ENCODE measurements around the gene TTLL4.

TTLL4 gene

DNA sequence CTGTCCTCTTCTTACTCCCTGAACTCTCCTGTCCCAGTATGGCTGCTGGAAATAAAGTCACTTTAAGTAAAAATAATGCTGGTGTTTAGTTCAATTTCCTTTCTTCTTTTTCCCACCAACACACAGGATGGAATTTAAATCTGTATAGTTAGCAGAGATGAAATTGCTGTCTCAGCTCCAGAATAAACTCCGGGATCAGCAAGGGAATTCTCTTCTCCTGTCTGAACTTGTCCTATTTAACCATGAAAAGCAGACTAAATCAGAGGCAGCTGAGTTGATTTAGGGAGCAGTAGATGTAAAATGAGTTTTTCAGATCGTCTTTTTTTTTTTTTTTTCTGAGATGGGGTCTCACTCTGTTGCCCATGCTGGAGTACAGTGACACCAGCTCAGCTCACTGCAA is 25.9 kb downstream of the TTLL4 start:
- TF ChIP-seq EP300 (IDR thresholded peaks at IDR 0.05; ENCODE audit: borderline replicate concordance) (no peak), CEBPB (IDR thresholded peaks at IDR 0.05) (no peak), TEAD4 (IDR thresholded peaks at IDR 0.05) (no peak), TAF1 (IDR thresholded peaks at IDR 0.05; ENCODE audit: low read depth) (no peak), NFIC (IDR thresholded peaks at IDR 0.05) (no peak), YY1 (IDR thresholded peaks at IDR 0.05; ENCODE audit: low read depth) (no peak), TCF12 (IDR thresholded peaks at IDR 0.05; ENCODE audit: low read depth) (no peak), FOXM1 (IDR thresholded peaks at IDR 0.05; ENCODE audit: borderline replicate concordance, low read depth) (no peak), RAD21 (IDR thresholded peaks at IDR 0.05; ENCODE audit: low read depth) (no peak), ZBTB7A (IDR thresholded peaks at IDR 0.05; ENCODE audit: low read depth) (no peak), CREB1 (IDR thresholded peaks at IDR 0.05; ENCODE audit: low read depth) (no peak), EGR1 (IDR thresholded peaks at IDR 0.05) (no peak)
- TF ChIP-seq, protein P1, sequence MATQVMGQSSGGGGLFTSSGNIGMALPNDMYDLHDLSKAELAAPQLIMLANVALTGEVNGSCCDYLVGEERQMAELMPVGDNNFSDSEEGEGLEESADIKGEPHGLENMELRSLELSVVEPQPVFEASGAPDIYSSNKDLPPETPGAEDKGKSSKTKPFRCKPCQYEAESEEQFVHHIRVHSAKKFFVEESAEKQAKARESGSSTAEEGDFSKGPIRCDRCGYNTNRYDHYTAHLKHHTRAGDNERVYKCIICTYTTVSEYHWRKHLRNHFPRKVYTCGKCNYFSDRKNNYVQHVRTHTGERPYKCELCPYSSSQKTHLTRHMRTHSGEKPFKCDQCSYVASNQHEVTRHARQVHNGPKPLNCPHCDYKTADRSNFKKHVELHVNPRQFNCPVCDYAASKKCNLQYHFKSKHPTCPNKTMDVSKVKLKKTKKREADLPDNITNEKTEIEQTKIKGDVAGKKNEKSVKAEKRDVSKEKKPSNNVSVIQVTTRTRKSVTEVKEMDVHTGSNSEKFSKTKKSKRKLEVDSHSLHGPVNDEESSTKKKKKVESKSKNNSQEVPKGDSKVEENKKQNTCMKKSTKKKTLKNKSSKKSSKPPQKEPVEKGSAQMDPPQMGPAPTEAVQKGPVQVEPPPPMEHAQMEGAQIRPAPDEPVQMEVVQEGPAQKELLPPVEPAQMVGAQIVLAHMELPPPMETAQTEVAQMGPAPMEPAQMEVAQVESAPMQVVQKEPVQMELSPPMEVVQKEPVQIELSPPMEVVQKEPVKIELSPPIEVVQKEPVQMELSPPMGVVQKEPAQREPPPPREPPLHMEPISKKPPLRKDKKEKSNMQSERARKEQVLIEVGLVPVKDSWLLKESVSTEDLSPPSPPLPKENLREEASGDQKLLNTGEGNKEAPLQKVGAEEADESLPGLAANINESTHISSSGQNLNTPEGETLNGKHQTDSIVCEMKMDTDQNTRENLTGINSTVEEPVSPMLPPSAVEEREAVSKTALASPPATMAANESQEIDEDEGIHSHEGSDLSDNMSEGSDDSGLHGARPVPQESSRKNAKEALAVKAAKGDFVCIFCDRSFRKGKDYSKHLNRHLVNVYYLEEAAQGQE (IDR thresholded peaks at IDR 0.05; ENCODE audit: low read depth), result no peak
- TF ChIP-seq, protein P2, sequence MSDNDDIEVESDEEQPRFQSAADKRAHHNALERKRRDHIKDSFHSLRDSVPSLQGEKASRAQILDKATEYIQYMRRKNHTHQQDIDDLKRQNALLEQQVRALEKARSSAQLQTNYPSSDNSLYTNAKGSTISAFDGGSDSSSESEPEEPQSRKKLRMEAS (IDR thresholded peaks at IDR 0.05), result no peak
- TF ChIP-seq, protein P3, sequence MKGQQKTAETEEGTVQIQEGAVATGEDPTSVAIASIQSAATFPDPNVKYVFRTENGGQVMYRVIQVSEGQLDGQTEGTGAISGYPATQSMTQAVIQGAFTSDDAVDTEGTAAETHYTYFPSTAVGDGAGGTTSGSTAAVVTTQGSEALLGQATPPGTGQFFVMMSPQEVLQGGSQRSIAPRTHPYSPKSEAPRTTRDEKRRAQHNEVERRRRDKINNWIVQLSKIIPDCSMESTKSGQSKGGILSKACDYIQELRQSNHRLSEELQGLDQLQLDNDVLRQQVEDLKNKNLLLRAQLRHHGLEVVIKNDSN (IDR thresholded peaks at IDR 0.05), result no peak

DNA sequence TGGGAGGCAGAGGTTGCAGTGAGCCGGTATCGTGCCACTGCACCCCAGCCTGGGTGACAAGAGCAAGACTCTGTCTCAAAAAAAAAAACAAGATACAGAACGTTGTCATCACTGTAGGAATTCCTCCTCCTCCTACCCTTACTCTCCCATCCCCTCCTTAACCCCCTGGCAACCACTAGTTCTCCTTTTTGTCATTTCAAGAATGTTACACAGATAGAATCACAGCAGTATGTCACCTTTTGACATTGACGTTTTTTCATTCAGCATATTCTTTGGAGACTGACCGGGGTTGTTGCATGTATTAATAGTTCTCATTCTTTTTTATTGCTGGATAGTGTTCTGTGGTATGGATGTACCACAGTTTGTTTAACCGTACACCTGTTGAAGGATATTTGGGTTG is 32.4 kb downstream of the TTLL4 start:
- TF ChIP-seq TCF12 (IDR thresholded peaks at IDR 0.05; ENCODE audit: low read depth), result no peak
- no peak for TF ChIP-seq CREB1 (IDR thresholded peaks at IDR 0.05; ENCODE audit: low read depth)
- no peak for TF ChIP-seq CEBPB (IDR thresholded peaks at IDR 0.05)
- TF ChIP-seq EGR1 (IDR thresholded peaks at IDR 0.05), result no peak
- TF ChIP-seq RAD21 (IDR thresholded peaks at IDR 0.05; ENCODE audit: low read depth), result no peak
- TF ChIP-seq, protein P1 (IDR thresholded peaks at IDR 0.05; ENCODE audit: low read depth), result no peak
- TF ChIP-seq TAF1 (IDR thresholded peaks at IDR 0.05; ENCODE audit: low read depth), result no peak
- no peak for TF ChIP-seq TEAD4 (IDR thresholded peaks at IDR 0.05)
- TF ChIP-seq YY1 (IDR thresholded peaks at IDR 0.05; ENCODE audit: low read depth), result no peak
- no peak for TF ChIP-seq FOXM1 (IDR thresholded peaks at IDR 0.05; ENCODE audit: borderline replicate concordance, low read depth)
- TF ChIP-seq EP300 (IDR thresholded peaks at IDR 0.05; ENCODE audit: borderline replicate concordance), result no peak

DNA sequence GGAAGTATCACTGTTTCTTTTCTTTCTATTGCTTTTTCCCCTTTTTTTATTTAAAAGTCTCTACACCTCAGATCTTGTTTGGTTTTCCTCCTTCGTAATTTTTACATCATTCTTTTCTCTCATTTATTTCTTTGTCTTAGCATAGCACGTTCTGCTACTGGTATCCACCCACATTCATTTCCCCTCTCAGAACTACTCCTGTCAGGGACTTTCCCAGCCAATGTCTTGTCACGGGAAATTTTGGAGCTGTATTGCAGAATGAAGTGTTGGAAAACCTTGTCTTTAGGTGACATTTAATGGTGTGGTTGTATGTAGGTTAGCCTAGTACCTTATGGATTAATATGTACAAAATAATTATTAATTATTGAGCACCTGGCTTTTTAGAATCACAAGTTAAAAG is 34.0 kb downstream of the TTLL4 start:
- TF ChIP-seq RAD21 (IDR thresholded peaks at IDR 0.05; ENCODE audit: low read depth), result no peak
- no peak for TF ChIP-seq NFIC (IDR thresholded peaks at IDR 0.05)
- no peak for TF ChIP-seq YY1 (IDR thresholded peaks at IDR 0.05; ENCODE audit: low read depth)
- TF ChIP-seq TCF12 (IDR thresholded peaks at IDR 0.05; ENCODE audit: low read depth), result no peak
- TF ChIP-seq, protein P1 (IDR thresholded peaks at IDR 0.05; ENCODE audit: low read depth), result no peak
- TF ChIP-seq EGR1 (IDR thresholded peaks at IDR 0.05), result no peak
- no peak for TF ChIP-seq EP300 (IDR thresholded peaks at IDR 0.05; ENCODE audit: borderline replicate concordance)
- no peak for TF ChIP-seq TEAD4 (IDR thresholded peaks at IDR 0.05)
- TF ChIP-seq, protein P3 (IDR thresholded peaks at IDR 0.05), result no peak
- no peak for TF ChIP-seq CEBPB (IDR thresholded peaks at IDR 0.05)
- TF ChIP-seq ZBTB7A (IDR thresholded peaks at IDR 0.05; ENCODE audit: low read depth), result no peak
- no peak for TF ChIP-seq CREB1 (IDR thresholded peaks at IDR 0.05; ENCODE audit: low read depth)
- TF ChIP-seq, protein P2 (IDR thresholded peaks at IDR 0.05), result no peak
- TF ChIP-seq FOXM1 (IDR thresholded peaks at IDR 0.05; ENCODE audit: borderline replicate concordance, low read depth), result no peak
- TF ChIP-seq TAF1 (IDR thresholded peaks at IDR 0.05; ENCODE audit: low read depth), result no peak

DNA sequence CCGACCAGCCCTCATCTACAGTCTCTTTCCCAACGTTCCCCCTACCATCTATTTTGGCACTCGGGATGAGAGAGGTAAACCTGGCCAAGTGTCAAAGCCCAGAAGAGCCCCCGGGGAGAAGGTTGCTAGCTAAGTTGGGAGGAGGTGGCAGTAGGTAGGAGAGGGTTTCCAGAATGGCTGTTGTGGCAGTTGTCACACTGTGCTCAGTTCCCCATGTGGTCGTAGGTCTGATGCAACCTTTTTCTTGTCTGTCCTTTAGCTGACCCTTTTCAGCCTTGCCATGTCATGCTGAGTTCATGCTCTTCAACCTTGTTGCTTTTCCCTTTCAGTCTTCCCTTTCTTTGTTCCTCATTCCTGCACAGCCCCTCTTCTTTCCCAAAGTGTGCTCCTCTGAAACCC is 34.5 kb downstream of the TTLL4 start:
- TF ChIP-seq ZBTB7A (IDR thresholded peaks at IDR 0.05; ENCODE audit: low read depth), result no peak
- TF ChIP-seq, protein P1 (IDR thresholded peaks at IDR 0.05; ENCODE audit: low read depth), result no peak
